WTC11 (cell line): ENCODE data around the gene GTF2I. TPM values are rescaled to one million over a fixed set of nuclear protein-coding genes. Genes with fewer than 3 reads are reported as not detected.
"Not testable (repeated sequence)": the region's sequence is repeated elsewhere in the genome, so short reads cannot be mapped to it uniquely, and the experiment has no call there.

Source experiments
- ATAC-seq: fragments of 200-7000 bp; cut with Tn5 transposase; 2 replicates; pipeline ENCODE4 v1.10.0; 2021; ENCODE audit warnings: mild to moderate bottlenecking, moderate library complexity
- CTCF ChIA-PET: fragments of 300-600 bp; sonication (Branson Sonifier 250); formaldehyde crosslinking; loops from one replicate; lab custom pipeline; 2021; ENCODE audit warnings: antibody characterized with exemption; lab: Charles Lee
- POLR2A ChIA-PET: fragments of 350-600 bp; sonication (Branson Sonifier 250); formaldehyde crosslinking; loops from one replicate; lab custom pipeline; 2021; ENCODE audit warnings: antibody characterized with exemption; lab: Charles Lee
- DNase-seq: peaks from one replicate; pipeline ENCODE4 v3.0.0; 2021; ENCODE audit warnings: low spot score
- H3K27ac Mint-ChIP-seq: 2 replicates; pipeline ENCODE4 v1.8.0; 2021; ENCODE audit warnings: mixed read lengths
- H3K27me3 Mint-ChIP-seq: 2 replicates; pipeline ENCODE4 v1.8.0; 2021; ENCODE audit warnings: low read depth, mild to moderate bottlenecking, moderate library complexity, mixed read lengths
- H3K36me3 Mint-ChIP-seq: 2 replicates; pipeline ENCODE4 v1.8.0; 2021; ENCODE audit warnings: mixed read lengths
- H3K4me1 Mint-ChIP-seq: 2 replicates; pipeline ENCODE4 v1.8.0; 2022; ENCODE audit warnings: mixed read lengths
- H3K4me3 Mint-ChIP-seq: 2 replicates; pipeline ENCODE4 v1.8.0; 2021; ENCODE audit warnings: mild to moderate bottlenecking, moderate library complexity, mixed read lengths
- H3K9me3 Mint-ChIP-seq: 2 replicates; pipeline ENCODE4 v1.8.0; 2021; ENCODE audit warnings: mixed read lengths
- AR ChIP-seq: fragments of 250-450 bp; sonication (Bioruptor Pico); IDR thresholded peaks from 2 replicates; pipeline ENCODE4 v1.9.0; 2021; ENCODE audit warnings: mild to moderate bottlenecking
- CREB1 ChIP-seq: sonication (generic); formaldehyde crosslinking; IDR thresholded peaks from 2 replicates; pipeline ENCODE4 v1.8.0; 2023; ENCODE audit warnings: mild to moderate bottlenecking, missing genetic modification reagents
- ELF4 ChIP-seq: sonication (generic); formaldehyde crosslinking; IDR thresholded peaks from 2 replicates; pipeline ENCODE4 v1.8.1; 2022; ENCODE audit warnings: low read depth, mild to moderate bottlenecking, moderate library complexity, missing genetic modification reagents
- GABPB1 ChIP-seq: sonication (generic); formaldehyde crosslinking; IDR thresholded peaks from 2 replicates; pipeline ENCODE4 v1.8.1; 2023; ENCODE audit warnings: mild to moderate bottlenecking, missing genetic modification reagents
- NFYB ChIP-seq: sonication (generic); formaldehyde crosslinking; conservative IDR thresholded peaks from 2 replicates; pipeline ENCODE4 v1.8.0; 2022; ENCODE audit warnings: low read depth, missing genetic modification reagents
- ZNF121 ChIP-seq: sonication (generic); formaldehyde crosslinking; IDR thresholded peaks from 2 replicates; pipeline ENCODE4 v1.8.0; 2023; ENCODE audit warnings: missing genetic modification reagents
- ZNF263 ChIP-seq: sonication (generic); formaldehyde crosslinking; IDR thresholded peaks from 2 replicates; pipeline ENCODE4 v1.8.1; 2022; ENCODE audit warnings: low read depth, mild to moderate bottlenecking, moderate library complexity, missing genetic modification reagents
- ZNF512 ChIP-seq: sonication (generic); formaldehyde crosslinking; IDR thresholded peaks from 2 replicates; pipeline ENCODE4 v1.8.1; 2022; ENCODE audit warnings: missing genetic modification reagents, borderline replicate concordance
- total RNA-seq: library from RNA; stranded (reverse); gene quantifications from 3 replicates; pipeline ENCODE4 v1.2.3, GENCODE V29; 2021
- TF ChIP-seq, protein P1 (sequence below): fragments of 250-450 bp; sonication (Bioruptor Pico); IDR thresholded peaks from 2 replicates; pipeline ENCODE4 v1.9.0; 2021; ENCODE audit warnings: mild to moderate bottlenecking
- TF ChIP-seq, protein P2 (sequence below): fragments of 250-450 bp; sonication (Bioruptor Pico); IDR thresholded peaks from 2 replicates; pipeline ENCODE4 v1.9.0; 2021; ENCODE audit warnings: mild to moderate bottlenecking, borderline replicate concordance
- TF ChIP-seq, protein P3 (sequence below): sonication (generic); formaldehyde crosslinking; IDR thresholded peaks from 2 replicates; pipeline ENCODE4 v1.8.1; 2022; ENCODE audit warnings: mild to moderate bottlenecking, missing genetic modification reagents, moderate library complexity, borderline replicate concordance
- TF ChIP-seq, protein P4 (sequence below): sonication (generic); formaldehyde crosslinking; conservative IDR thresholded peaks from 2 replicates; pipeline ENCODE4 v1.8.1; 2022; ENCODE audit warnings: mild to moderate bottlenecking, missing genetic modification reagents
- TF ChIP-seq, protein P5 (sequence below): sonication (generic); formaldehyde crosslinking; IDR thresholded peaks from 2 replicates; pipeline ENCODE4 v1.8.1; 2023; ENCODE audit warnings: mild to moderate bottlenecking, moderate library complexity, missing genetic modification reagents

The GTF2I gene
- total RNA-seq, 1 experiment from 2014 or later = 308 TPM

GRCh38 chr7:74633451-74633921 is 24.0 kb upstream of the GTF2I start:
- Mint-ChIP-seq H3K36me3 (no peaks in the 10 kb centered on the region), H3K4me3 (no peak overlapping the region), H3K4me1 (0 out of 2 replicates have a peak, but pooled peaks cover 2% of the 10 kb centered on the region), H3K27ac (0 out of 2 replicates have a peak overlapping the region, but pooled peaks have one; percentile 32), H3K9me3 (no peaks in the 10 kb centered on the region), H3K27me3 (no peaks in the 10 kb centered on the region)
- ChIA-PET CTCF (no interaction called here), POLR2A (interaction anchor here (1.6 kb wide), 1 partner anchor 24 kb away, joined by 3 read pairs; the partner anchor contains the start of gene GTF2I)
- 0 out of 2 replicates have a peak, but pooled peaks have one; percentile 31 for TF ChIP-seq ZNF121 (CRISPR knock-in tag)
- TF ChIP-seq, protein P1, sequence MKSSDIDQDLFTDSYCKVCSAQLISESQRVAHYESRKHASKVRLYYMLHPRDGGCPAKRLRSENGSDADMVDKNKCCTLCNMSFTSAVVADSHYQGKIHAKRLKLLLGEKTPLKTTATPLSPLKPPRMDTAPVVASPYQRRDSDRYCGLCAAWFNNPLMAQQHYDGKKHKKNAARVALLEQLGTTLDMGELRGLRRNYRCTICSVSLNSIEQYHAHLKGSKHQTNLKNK = no peak
- DNase-seq (no peak), ATAC-seq (no peak)

GRCh38 chr7:74637745-74638144 is 19.8 kb upstream of the GTF2I start:
- no peaks in the 10 kb centered on the region for H3K27me3 Mint-ChIP-seq
- POLR2A ChIA-PET = no interaction called here

DNA sequence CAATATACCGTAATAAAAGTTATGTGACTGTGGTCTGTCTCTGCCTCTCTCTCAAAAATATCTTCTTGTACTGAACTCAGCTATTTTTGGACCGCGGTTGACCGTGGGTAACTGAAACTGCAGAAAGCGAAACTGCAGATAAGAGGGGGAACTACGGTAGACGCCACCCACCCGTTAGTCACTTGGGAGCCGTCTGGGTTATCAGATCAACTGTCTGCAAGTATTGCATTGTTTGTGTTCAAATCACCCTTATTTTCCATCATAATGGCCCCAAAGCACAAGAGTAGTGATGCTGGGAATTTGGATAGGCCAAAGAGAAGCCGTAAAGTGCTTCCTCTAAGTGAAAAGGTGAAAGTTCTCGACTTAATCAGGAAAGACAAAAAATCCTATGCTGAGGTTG is 7.5 kb upstream of the GTF2I start:
- DNase-seq, POLR2A ChIA-PET, H3K9me3 Mint-ChIP-seq, H3K27me3 Mint-ChIP-seq, H3K36me3 Mint-ChIP-seq: not testable (repeated sequence)
- Mint-ChIP-seq H3K27ac (peak overlapping the region; percentile 92), H3K4me3 (peak overlapping the region; percentile 63), H3K4me1 (peaks cover 37% of the 10 kb centered on the region)
- CTCF ChIA-PET = interaction anchor here (0.6 kb wide), 1 partner anchor 32 kb away, joined by 4 read pairs; no protein-coding TSS in a partner anchor
- peak; percentile 82 for ATAC-seq

More at GRCh38 chr7:74637745-74638144, 19.8 kb upstream of the GTF2I start:
- DNase-seq (no peak), ATAC-seq (no peak)
- CTCF ChIA-PET = interaction anchor here (0.5 to 0.6 kb wide), 2 partner anchors 25 to 570 kb away, joined by 3 read pairs; no protein-coding TSS in a partner anchor
- Mint-ChIP-seq H3K4me1 (peaks cover 2% of the 10 kb centered on the region; the same call in 1 of the 2 replicates), H3K36me3 (no peaks in the 10 kb centered on the region), H3K9me3 (no peaks in the 10 kb centered on the region), H3K27ac (no peak overlapping the region), H3K4me3 (no peak overlapping the region)
- TF ChIP-seq, protein P2, sequence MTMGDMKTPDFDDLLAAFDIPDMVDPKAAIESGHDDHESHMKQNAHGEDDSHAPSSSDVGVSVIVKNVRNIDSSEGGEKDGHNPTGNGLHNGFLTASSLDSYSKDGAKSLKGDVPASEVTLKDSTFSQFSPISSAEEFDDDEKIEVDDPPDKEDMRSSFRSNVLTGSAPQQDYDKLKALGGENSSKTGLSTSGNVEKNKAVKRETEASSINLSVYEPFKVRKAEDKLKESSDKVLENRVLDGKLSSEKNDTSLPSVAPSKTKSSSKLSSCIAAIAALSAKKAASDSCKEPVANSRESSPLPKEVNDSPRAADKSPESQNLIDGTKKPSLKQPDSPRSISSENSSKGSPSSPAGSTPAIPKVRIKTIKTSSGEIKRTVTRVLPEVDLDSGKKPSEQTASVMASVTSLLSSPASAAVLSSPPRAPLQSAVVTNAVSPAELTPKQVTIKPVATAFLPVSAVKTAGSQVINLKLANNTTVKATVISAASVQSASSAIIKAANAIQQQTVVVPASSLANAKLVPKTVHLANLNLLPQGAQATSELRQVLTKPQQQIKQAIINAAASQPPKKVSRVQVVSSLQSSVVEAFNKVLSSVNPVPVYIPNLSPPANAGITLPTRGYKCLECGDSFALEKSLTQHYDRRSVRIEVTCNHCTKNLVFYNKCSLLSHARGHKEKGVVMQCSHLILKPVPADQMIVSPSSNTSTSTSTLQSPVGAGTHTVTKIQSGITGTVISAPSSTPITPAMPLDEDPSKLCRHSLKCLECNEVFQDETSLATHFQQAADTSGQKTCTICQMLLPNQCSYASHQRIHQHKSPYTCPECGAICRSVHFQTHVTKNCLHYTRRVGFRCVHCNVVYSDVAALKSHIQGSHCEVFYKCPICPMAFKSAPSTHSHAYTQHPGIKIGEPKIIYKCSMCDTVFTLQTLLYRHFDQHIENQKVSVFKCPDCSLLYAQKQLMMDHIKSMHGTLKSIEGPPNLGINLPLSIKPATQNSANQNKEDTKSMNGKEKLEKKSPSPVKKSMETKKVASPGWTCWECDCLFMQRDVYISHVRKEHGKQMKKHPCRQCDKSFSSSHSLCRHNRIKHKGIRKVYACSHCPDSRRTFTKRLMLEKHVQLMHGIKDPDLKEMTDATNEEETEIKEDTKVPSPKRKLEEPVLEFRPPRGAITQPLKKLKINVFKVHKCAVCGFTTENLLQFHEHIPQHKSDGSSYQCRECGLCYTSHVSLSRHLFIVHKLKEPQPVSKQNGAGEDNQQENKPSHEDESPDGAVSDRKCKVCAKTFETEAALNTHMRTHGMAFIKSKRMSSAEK (CRISPR knock-in tag) = no peak
- TF ChIP-seq ELF4 (CRISPR knock-in tag) (no peak), ZNF263 (no peak), ZNF512 (CRISPR knock-in tag) (no peak), CREB1 (no peak), AR (CRISPR knock-in tag) (no peak), NFYB (no peak), GABPB1 (CRISPR knock-in tag) (no peak)
- TF ChIP-seq, protein P3, sequence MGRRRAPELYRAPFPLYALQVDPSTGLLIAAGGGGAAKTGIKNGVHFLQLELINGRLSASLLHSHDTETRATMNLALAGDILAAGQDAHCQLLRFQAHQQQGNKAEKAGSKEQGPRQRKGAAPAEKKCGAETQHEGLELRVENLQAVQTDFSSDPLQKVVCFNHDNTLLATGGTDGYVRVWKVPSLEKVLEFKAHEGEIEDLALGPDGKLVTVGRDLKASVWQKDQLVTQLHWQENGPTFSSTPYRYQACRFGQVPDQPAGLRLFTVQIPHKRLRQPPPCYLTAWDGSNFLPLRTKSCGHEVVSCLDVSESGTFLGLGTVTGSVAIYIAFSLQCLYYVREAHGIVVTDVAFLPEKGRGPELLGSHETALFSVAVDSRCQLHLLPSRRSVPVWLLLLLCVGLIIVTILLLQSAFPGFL (CRISPR knock-in tag) = no peak
- TF ChIP-seq, protein P4, sequence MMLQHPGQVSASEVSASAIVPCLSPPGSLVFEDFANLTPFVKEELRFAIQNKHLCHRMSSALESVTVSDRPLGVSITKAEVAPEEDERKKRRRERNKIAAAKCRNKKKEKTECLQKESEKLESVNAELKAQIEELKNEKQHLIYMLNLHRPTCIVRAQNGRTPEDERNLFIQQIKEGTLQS (CRISPR knock-in tag) = no peak
- TF ChIP-seq, protein P5, sequence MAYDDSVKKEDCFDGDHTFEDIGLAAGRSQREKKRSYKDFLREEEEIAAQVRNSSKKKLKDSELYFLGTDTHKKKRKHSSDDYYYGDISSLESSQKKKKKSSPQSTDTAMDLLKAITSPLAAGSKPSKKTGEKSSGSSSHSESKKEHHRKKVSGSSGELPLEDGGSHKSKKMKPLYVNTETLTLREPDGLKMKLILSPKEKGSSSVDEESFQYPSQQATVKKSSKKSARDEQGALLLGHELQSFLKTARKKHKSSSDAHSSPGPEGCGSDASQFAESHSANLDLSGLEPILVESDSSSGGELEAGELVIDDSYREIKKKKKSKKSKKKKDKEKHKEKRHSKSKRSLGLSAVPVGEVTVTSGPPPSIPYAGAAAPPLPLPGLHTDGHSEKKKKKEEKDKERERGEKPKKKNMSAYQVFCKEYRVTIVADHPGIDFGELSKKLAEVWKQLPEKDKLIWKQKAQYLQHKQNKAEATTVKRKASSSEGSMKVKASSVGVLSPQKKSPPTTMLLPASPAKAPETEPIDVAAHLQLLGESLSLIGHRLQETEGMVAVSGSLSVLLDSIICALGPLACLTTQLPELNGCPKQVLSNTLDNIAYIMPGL (CRISPR knock-in tag) = no peak

- H3K27me3 Mint-ChIP-seq, POLR2A ChIA-PET, H3K9me3 Mint-ChIP-seq, DNase-seq, H3K36me3 Mint-ChIP-seq, CTCF ChIA-PET: not testable (repeated sequence)
- H3K27ac Mint-ChIP-seq = peak overlapping the region; percentile 92
- H3K4me3 Mint-ChIP-seq = peak overlapping the region; percentile 63
- H3K4me1 Mint-ChIP-seq = peaks cover 43% of the 10 kb centered on the region
- peak; percentile 59 for ATAC-seq
Observed at GRCh38 chr7:74650493-74651132, 6.9 kb upstream of the GTF2I start.
